HPDE6-E6E7 (cell line): ENCODE measurements around the gene NECAB3.
"Not testable (repeated sequence)": the region's sequence is repeated elsewhere in the genome, so short reads cannot be mapped to it uniquely, and the experiment has no call there.

ENCODE experiments used
- DNase-seq: peaks from one replicate; pipeline ENCODE4 v3.0.0; 2011; ENCODE audit warnings: missing footprints; ENCODE audit errors: extremely low spot score

The NECAB3 gene

DNA sequence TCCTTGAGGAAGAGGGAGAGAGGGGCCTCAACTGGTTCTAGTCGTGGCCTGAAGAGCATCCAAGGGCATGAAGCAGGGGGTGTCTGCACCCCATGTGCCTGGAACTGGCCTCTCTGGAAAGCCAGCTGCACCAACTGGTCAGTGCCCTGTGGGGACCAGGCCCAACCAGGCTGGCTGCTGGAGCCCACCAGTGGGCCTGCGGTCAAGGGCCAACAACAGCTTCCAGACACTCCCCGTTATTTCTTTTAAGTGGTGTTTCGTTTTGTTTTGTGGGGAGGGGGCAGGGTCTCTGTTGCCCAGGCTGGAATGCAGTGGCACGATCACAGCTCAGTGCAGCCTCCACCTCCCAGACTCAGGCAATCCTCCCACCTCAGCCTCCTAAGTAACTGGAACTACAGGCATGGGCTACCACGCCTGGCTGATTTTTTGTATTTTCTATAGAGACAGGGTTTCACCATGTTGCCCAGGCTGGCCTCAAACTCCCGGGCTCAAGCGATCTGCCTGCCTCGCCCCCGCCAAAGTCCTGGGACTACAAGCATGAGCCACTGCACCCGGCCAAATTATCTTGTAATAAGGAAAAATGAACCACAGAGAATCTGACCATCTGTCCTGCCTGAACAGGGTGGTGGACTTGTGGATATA is 24.0 kb downstream of the NECAB3 start:
- DNase-seq = no peak

DNA sequence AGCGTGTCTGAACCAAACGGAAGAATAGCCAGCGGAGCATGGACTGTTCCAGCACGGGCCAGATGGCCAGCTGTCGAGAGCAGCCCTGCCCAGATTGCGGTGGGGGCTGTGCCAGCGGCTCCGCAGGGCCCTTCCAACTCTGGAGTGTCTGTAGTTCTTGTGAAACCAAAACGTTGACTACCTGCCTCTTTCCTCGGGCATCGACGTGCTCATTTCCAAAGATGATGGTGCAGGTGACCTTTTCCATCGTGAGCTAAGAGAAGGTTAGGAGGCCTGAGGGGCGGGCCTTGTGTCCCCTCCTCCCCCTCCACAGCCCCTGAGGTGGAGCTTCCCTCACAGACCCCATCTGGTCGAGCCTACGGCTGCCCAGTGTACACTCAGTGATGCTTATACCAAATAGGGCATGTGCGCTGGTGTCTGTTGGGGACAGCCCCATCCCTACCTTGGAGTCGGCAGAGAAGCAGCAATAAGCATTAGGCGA is 25.0 kb downstream of the NECAB3 start:
- no peak for DNase-seq

DNA sequence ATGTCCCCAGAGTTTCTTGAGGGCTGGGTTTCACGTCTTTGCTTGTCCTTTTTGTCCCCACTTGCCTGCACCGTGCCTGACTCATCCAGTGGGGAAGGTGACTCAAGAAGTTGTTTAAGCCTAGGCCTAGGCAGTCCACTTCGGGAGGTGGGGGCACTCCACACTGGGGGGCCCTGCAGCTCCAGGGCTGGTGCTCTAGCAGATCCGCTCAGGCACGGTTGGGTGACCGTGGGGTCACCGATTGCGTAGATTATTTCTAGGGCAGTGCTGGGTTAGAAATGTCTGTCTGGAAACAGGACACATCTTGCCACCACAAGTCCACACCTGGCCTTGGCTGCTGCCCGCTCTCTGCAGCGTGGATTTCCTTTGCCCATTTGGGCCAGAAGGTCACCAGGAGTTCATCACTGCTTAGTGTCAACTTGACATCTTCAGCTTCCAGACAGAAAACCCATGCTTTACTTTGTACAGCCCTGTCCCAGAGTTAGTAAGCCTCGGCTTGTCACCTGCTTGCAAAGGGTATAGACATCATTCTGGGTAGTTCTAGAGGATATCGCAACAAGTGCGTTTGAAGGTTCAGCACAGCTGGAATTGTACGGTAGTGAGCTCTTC is 25.7 kb downstream of the NECAB3 start:
- peak; percentile 64 for DNase-seq

- DNase-seq = no peak
Measured at GRCh38 chr20:33647603-33648395, 26.4 kb downstream of the NECAB3 start.

DNA sequence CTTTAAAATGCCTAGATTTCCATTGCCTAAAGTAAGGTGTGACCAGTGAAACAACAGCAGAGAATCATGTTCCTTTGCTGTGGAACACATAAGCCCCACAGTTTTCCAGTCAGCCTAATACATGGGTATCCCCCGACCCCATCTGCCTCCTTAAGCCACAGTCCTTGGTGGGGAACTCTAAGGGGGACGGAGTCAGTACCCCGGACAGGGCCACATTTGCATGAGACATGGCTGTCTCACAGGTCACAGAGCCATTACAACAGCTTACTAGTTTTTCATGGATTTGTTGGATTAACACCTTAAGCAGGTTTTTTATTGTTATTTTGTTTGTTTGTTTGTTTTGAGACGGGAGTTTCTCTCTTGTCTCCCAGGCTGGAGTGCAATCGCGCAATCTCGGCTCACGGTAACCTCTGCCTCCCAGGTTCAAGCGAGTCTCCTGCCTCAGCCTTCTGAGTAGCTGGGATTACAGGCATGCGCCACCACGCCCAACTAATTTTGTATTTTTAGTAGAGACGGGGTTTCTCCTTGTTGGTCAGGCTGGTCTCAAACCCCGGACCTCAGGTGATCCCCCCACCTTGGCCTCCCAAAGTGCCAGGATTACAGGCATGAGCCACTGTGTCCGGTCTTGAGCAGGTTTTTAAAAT is 27.1 kb downstream of the NECAB3 start:
- DNase-seq = not testable (repeated sequence)

GRCh38 chr20:33646191-33646590 is 28.0 kb downstream of the NECAB3 start:
- DNase-seq = no peak

DNA sequence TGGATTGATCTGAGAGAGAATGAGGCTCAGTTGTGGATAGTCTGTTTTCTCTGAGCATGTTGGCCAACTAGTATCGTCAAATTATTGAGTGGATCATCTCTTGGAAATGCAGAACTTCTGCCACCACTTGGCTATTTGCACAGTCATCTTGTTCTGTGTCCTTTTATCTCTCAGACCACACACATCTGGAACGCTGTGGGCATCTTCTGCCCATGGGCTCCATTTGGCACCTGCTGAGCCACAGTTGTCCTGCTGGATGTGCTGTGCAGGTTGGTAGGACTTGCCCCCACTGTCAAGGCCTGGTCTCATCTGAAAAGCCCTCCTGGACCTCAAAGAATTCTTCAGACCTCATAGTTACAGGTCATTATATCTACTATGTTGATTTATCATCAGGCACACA is 28.8 kb downstream of the NECAB3 start:
- DNase-seq = no peak

- DNase-seq = no peak
Measured at GRCh38 chr20:33645072-33645358, 29.2 kb downstream of the NECAB3 start.

GRCh38 chr20:33644313-33645071 is 29.7 kb downstream of the NECAB3 start:
- DNase-seq = no peak

GRCh38 chr20:33640287-33640686 is 33.9 kb downstream of the NECAB3 start:
- no peak for DNase-seq

GRCh38 chr20:33636776-33637175 is 37.5 kb downstream of the NECAB3 start:
- DNase-seq = no peak

GRCh38 chr20:33635341-33635740 is 38.9 kb downstream of the NECAB3 start:
- DNase-seq = no peak

- not testable (repeated sequence) for DNase-seq
Measured at GRCh38 chr20:33631910-33632309, 42.3 kb downstream of the NECAB3 start.

DNA sequence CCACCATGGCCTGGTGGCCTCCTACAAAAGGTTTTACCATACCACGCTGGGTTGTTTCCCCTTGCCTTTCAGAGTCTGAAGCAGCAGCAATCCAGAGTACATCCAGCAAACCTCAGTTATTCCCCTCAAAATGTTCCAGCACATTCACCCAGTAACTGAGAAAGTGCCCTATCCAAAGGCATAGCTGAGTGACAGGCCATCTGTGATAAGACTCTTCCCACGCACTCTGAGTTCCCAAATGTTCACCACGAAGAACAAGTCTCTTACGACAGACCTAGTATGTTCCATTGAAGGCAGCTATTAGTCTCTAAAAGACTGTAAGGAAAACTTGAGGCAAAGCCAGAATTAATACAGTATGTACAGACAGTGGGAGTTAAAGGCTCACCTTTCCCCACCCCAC is 43.7 kb downstream of the NECAB3 start:
- DNase-seq = no peak

DNA sequence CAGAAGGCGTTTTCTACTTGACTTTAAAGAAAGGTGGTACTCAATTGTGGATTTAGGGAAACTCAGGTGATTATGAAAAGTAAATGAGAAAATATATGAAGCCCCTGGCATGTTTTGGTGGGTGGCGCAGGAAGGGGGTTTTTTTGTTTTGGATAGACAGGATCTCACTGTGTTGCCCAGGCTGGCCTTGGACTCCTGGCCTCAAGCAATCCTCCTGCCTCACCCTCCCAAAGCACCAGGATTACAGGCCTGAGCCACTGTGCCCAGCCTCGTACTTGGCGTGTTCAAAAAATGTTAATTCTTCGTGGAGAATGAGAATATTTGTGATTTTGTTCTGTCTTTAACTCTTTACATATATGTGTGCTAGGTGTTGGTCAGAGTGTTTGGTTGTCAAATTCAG is 44.2 kb downstream of the NECAB3 start:
- DNase-seq = no peak

- no peak for DNase-seq
Measured at GRCh38 chr20:33629533-33629932, 44.7 kb downstream of the NECAB3 start.

DNA sequence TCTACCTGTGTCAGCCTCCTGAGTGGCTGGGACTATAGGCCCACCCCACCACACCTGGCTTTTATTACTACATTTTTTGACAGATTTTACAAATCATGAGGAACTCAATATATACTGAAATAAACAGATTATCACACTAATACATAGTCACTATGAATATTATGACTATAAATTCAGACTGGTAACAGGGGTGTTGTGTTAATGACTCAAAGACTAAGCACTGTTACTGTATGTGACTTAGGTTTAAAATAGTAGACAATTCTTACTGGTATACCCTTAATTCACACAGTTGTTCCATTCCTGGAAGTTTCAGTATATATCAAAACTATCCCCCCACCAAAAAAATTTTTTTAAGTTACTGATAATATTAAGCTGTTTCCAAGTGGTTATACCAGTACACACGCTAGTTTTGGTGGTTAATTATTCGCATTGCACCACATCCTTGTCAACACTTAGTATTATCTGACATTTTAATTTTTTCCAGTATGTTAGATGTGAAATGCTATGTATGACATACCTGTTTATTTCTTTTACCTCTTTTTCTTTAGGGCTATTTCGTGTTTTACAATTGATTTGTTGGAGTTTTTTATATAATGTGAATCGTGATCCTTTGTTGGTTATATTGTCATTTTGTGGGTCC is 46.5 kb downstream of the NECAB3 start:
- DNase-seq = no peak

DNA sequence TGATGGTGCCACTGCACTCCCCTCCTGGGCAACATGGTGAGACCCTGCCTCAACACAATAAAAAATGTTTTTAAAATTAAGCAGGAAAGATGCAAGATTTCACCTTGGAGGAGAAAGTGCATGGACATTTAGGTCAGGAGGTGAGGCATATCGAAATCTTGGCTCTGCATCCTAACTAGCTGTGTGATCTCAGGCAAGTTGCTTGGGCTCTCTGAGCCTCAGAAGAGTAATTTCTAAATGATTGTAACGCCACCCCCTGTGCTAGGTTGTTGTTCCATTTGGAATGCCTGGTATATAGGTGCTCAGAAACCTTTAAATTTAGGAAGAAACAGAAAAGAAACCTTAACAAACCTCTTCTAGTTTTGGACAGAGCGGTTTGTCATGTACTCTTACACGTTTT is 48.0 kb downstream of the NECAB3 start:
- DNase-seq = no peak

- no peak for DNase-seq
Measured at GRCh38 chr20:33624399-33624798, 49.8 kb downstream of the NECAB3 start.

DNA sequence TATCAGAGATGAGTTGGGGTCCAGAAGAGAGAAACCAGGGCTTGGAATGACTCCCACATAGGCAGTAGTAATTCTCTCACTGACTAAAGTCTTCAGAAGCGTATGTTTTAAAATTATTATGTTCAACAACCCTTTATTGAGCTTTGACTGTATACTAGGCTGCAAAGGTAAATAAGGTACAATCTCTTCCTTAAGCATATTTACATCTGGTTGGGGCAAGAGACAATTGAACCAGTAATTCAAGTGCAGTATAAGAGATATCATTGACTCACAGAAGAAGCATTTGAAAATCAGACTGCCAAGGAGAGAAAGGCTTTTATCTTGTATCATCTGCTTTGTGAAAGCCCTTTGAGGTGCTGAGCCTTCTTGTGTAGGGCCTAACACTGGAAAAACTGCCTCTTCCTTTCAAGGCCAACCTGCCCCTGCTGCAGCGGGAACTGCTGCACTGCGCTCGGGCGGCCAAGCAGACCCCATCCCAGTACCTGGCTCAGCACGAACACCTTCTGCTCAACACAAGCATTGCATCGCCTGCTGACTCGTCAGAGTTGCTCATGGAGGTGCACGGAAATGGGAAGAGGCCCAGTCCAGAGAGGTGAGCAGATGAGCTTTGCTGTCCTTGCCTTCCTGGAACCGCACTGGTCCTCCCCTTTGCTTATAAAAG is 51.4 kb downstream of the NECAB3 start:
- DNase-seq = no peak
